Measurements from ENCODE around the gene DMC1. TPM values are rescaled to one million over a fixed set of nuclear protein-coding genes. Genes with fewer than 3 reads are reported as not detected.

DMC1 gene
- total RNA-seq, 1 experiment from 2014 or later = 6.8 TPM

DNA sequence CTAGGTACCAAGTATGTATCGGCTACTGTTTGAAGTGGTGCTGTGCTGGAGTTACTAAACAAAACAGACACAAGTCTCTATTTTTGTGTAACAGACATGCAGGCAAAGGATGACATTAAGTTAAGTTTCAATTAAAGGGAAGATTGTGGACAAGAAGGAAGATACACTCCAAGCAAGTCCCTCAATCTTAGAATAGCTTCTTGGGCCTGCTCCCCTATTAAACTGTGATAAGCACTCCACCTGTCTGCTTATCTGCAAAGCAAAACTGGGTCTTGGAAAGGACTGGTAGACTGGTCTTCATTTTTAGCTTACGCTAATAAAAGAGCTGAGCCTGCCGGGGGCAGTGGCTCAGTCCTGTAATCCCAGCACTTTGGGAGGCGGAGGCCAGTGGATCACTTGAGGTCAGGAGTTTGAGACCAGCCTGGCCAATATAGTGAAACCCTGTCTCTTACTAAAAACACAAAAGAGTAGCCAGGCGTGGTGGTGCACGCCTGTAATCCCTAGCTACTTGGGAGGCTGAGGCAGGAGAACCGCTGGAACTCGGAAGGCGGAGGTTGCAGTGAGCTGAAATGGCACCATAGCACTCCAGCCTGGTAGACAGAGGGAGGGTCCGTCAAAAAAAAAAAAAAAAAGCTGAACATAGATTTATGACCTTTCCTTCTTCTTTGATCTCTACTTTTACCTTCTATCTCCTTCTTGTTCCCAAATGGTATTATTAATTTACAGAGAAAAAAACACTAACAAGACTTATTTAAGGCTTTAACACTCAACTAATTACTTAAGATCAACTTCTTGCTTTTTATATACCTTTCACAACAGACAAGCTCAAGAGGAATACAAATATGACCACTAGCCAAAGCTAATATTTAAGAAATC, 67.9 kb downstream of the DMC1 start:
- H3K27ac ChIP-seq (ENCODE audit: insufficient read length, low read depth, low read length) = no peak overlapping the region
- DNase-seq = no peak

More for the DNA sequence above, 67.9 kb downstream of the DMC1 start:
- Histone ChIP-seq H2BK120ac (ENCODE audit: low read depth, low read length, poor library complexity, severe bottlenecking) (no peak overlapping the region), H3K18ac (ENCODE audit: insufficient read length, low read depth, low read length) (no peak overlapping the region), H4K91ac (ENCODE audit: insufficient read length, low read depth, low read length) (no peak overlapping the region), H3K27me3 (ENCODE audit: insufficient read depth, low read length) (no peaks in the 10 kb centered on the region), H3K4ac (ENCODE audit: low read depth, low read length) (no peak overlapping the region), H2BK15ac (ENCODE audit: low read depth, low read length) (no peak overlapping the region), H3K79me1 (ENCODE audit: insufficient read depth, low read depth, low read length, poor library complexity, severe bottlenecking) (peaks cover 7% of the 10 kb centered on the region), H2BK12ac (ENCODE audit: insufficient read length, low read depth, low read length) (no peak overlapping the region), H3K23ac (ENCODE audit: insufficient read length, low read depth, low read length) (no peak overlapping the region), H3K14ac (ENCODE audit: insufficient read depth, low read length) (no peak overlapping the region), H2BK5ac (ENCODE audit: insufficient read length, low read length) (no peak overlapping the region), H3K9me3 (ENCODE audit: control insufficient read depth, low read depth, low read length) (no peaks in the 10 kb centered on the region), H3K9ac (ENCODE audit: extremely low read depth, insufficient read length, low read length) (no peak overlapping the region), H4K8ac (replicated peaks; ENCODE audit: insufficient read length, low read depth, low read length) (no peak overlapping the region), H2AK5ac (ENCODE audit: insufficient read length, low read length) (no peak overlapping the region), H2AFZ (ENCODE audit: low read length) (no peak overlapping the region), H4K5ac (ENCODE audit: insufficient read length, low read depth, low read length) (no peak overlapping the region), H3T11ph (ENCODE audit: low read length) (no peak overlapping the region), H4K20me1 (ENCODE audit: control insufficient read depth, insufficient read depth, insufficient read length) (no peaks in the 10 kb centered on the region), H2BK20ac (ENCODE audit: low read depth, low read length, poor library complexity, severe bottlenecking) (no peak overlapping the region), H3K4me1 (ENCODE audit: insufficient read depth, low read length) (no peaks in the 10 kb centered on the region; the same call in 1 of the 2 replicates), H3K23me2 (ENCODE audit: insufficient read length, low read depth, low read length, poor library complexity, severe bottlenecking) (peaks cover 7% of the 10 kb centered on the region), H3K4me2 (ENCODE audit: insufficient read depth, insufficient read length, low read length) (no peak overlapping the region), H3K79me2 (ENCODE audit: insufficient read depth, low read length) (peaks cover 37% of the 10 kb centered on the region; the same call in 1 of the 2 replicates), H3K56ac (ENCODE audit: insufficient read length, low read depth, low read length) (no peak overlapping the region)
- H3K27me3 Mint-ChIP-seq (ENCODE audit: low read depth) = no peaks in the 10 kb centered on the region; the same call in 1 of the 2 replicates
- peak overlapping the region in 1 of 3 experiments; percentile 79; a peak in 3 of 7 replicates for H3K27ac Mint-ChIP-seq
- no CpG with 5 or more reads among the region's 10 CpGs for WGBS (ENCODE audit: extremely low coverage, insufficient read length, low lambda C conversion rate)
- peaks cover 30 to 33% of the 10 kb centered on the region in 2 experiments for H3K4me1 Mint-ChIP-seq
- H3K9me3 Mint-ChIP-seq = peaks cover 0 to 8% of the 10 kb centered on the region in 2 experiments; a peak in 3 of 5 replicates
- H3K36me3 Mint-ChIP-seq (ENCODE audit: insufficient read depth in 1 of 3, low read depth in 3 of 3) = peaks cover 59 to 85% (median 80%) of the 10 kb centered on the region in 3 experiments
- H3K4me3 Mint-ChIP-seq = peak overlapping the region in 1 of 2 experiments; percentile 97; a peak in 2 of 5 replicates
- TF ChIP-seq, protein P1, sequence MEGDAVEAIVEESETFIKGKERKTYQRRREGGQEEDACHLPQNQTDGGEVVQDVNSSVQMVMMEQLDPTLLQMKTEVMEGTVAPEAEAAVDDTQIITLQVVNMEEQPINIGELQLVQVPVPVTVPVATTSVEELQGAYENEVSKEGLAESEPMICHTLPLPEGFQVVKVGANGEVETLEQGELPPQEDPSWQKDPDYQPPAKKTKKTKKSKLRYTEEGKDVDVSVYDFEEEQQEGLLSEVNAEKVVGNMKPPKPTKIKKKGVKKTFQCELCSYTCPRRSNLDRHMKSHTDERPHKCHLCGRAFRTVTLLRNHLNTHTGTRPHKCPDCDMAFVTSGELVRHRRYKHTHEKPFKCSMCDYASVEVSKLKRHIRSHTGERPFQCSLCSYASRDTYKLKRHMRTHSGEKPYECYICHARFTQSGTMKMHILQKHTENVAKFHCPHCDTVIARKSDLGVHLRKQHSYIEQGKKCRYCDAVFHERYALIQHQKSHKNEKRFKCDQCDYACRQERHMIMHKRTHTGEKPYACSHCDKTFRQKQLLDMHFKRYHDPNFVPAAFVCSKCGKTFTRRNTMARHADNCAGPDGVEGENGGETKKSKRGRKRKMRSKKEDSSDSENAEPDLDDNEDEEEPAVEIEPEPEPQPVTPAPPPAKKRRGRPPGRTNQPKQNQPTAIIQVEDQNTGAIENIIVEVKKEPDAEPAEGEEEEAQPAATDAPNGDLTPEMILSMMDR (conservative IDR thresholded peaks at IDR 0.05) = no peak
